HG02938 (cell line): Measurements from ENCODE around the gene ZNF343.

Experiments
- ATAC-seq: cut with Tn5 transposase; IDR thresholded peaks from one replicate; pipeline ENCODE4 v1.9.1; 2021; ENCODE audit warnings: mild to moderate bottlenecking, moderate library complexity; ENCODE audit not compliant: unreplicated experiment

ZNF343 gene

DNA sequence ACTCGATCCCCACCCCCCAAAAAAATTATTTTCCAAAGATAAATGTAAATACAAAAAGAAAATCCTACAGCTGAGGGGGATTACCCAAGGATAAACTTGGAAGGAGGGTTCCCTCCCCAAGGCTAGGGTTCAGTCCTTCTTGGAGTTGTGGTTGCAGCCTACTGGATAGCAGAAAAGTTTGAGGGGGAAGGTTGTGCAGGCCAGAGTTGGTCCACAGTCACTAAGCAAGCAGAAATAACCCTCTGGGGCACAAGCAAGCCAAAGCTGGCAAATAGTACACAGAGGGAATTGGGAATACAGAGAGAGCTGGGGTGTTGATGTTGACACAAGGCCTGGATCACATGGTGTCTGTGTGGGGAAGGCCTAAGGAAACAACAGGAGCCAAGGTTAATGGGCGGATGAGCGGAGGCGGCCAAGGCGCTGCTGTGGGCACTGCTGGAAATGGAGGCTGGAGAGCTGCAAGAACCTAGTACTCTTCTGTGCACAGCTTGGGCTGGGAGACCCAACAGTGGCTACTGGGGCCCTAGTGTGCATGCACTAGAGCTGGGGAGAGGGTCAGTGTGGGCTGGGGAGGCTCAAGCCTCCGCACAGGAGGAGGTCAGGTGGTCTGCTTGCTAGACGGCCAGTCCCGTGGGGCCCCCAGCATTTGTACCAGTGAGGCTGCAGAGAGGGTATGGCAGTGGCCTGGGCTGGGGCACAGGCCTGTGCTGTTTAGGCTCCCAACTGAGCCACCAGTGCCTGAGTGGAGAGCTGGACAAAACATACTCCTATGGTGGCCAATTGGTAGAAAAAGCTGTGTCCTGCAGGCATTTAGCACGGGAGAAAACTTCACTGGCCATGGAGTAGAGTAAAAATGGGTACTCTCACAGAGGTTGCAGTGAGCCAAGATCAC, 32.6 kb downstream of the ZNF343 start:
- no peak for ATAC-seq

- no peak for ATAC-seq
Measured at GRCh38 chr20:2473516-2473915, 35.2 kb downstream of the ZNF343 start.

GRCh38 chr20:2470423-2471193, 38.1 kb downstream of the ZNF343 start, which contains the start of gene SNRPB:
Gene SNRPB, minus strand, starts transcription at chr20:2470789. Its CDS starts 99 bp downstream, at chr20:2470690.
- peak; percentile 95 for ATAC-seq

GRCh38 chr20:2469991-2470422, 38.7 kb downstream of the ZNF343 start:
- peak; percentile 31 for ATAC-seq

GRCh38 chr20:2468581-2469407, 39.9 kb downstream of the ZNF343 start:
- no peak for ATAC-seq

- no peak for ATAC-seq
Measured at GRCh38 chr20:2467412-2467811, 41.3 kb downstream of the ZNF343 start.

GRCh38 chr20:2465100-2465499, 43.6 kb downstream of the ZNF343 start:
- ATAC-seq, result no peak

DNA sequence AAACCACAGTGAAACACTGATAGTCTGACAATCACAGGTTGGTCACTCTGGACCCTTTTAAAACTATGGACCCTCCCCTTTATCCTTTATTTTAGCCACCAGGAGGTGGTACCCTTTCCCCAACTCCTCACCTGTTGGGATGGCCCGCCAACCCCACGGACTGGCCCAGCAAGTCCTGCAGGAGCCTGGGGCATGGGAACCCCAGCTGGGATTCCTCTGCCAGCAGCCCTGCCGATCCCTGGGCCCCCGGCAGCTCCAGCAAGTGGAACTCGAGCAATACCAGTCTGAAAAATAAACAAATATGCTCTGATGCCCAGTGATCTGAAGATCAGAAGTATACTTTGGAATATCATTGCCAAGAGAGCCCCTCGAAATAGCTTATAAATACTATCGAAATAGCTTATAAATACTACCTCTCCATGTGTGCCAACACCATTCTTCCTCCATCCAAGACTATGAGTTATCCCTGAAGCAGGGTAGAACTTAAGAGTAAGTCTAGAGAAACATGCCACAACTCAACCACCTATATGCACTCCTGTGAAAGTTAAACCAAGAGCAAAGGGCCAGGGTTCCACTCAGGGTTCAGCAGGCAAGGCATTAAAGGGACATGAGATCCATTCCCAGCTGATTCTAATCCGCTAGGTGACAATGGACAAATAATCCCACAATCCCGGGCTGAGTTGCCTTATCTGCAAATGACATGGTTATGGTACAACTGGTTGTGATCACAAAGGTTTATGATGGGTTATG, 44.9 kb downstream of the ZNF343 start:
- no peak for ATAC-seq

DNA sequence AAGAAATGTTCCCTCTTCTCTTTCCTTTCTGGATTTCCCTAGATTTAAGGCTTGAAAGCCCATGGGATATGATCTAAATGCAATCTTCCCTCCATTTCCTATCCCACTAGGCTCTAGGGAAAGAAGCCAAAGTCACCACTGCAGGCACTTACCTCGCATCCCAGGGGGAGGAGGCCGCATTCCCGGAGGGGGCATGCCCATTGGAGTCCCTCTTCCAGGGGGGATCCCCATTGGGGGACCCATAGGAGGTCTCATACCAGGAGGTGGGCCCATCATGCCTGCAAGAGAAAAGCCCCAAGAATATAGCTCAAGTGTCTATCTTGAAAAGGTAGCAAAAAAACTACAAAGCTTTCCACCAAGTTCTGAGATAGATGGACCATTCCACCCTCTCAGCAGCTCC, 46.2 kb downstream of the ZNF343 start:
- ATAC-seq, result no peak

- no peak for ATAC-seq
Measured at GRCh38 chr20:2460752-2461424, 47.8 kb downstream of the ZNF343 start.

DNA sequence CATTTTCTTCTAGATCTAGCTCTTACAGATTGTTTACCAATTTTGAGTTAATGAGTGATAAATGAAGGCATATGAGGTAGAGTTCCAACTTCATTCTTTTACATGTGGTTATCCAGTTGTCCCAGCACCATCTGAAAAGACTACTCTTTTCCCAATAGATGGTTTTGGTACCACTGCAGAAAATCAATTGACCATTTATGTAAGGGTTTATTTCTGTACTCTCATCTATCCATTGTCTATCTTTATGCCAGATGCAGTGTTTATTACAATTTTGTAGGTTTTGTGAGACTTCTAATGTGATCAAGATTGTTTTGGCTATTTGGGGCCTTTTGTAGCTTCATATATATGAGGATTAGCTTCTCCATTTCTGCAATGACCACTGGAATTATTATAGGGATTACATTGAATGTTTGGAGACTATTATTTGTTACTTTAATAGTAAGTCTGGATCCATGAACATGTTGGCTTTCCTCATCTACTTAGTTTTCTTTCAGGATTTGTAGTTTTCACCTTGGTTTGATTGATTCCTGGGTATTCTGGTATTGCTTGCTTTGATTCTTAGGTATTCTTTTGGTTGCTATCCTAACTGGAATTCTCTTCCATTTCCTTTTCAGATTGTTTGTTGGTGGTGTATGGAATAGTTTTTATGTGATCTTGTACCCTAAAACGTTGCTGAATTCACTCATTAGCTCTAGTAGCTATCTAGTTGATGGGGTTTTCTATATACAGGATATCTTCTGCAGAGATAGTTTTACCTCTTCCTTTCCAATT, 48.5 kb downstream of the ZNF343 start:
- no peak for ATAC-seq

- no peak for ATAC-seq
Measured at GRCh38 chr20:2458919-2459499, 49.7 kb downstream of the ZNF343 start.

GRCh38 chr20:2455771-2456497, 52.8 kb downstream of the ZNF343 start:
- no peak for ATAC-seq

DNA sequence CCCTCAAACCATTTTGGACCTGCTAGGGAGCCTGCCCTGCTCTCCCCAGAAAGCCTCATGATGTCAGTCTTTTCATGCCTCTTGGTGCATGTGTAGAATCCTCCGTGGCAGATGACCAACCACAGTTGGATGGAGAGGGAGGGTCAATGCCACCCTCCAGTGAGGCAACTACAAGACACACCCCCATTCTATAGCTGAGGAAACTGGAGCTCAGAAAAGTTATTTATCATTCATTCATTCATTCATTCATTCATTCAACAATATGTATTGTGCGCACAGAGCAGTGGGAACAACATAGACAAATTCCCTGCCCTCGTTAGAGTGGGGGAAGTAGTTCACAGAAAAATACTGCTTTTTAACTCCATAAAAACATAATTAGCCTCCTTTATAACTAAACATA, 54.9 kb downstream of the ZNF343 start:
- ATAC-seq, result no peak

- ATAC-seq, result no peak
Measured at GRCh38 chr20:2451939-2452732, 56.6 kb downstream of the ZNF343 start.

DNA sequence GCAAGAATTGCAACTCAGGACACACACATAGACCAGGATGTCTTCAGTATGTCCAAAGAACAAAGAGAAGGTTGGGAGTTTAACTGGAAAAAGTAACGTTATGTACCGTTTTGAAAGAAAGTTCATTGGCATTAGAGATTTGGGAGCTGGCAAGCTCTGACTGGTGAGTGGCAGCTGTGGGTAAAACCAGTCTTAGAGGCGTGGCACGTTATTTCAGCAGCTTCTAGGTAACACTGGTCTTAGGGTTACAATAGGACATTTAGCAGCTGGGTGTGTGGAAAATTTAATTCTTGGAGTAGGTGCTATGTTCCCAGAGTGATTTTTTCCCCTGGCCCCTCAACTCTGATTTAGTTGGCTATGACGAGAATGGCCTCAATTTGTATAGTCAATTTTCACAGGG, 57.3 kb downstream of the ZNF343 start:
- no peak for ATAC-seq

- no peak for ATAC-seq
Measured at GRCh38 chr20:2449386-2449785, 59.3 kb downstream of the ZNF343 start.
